ENCODE measurements around the gene SRGAP2C. TPM values are rescaled to one million over a fixed set of nuclear protein-coding genes. Genes with fewer than 3 reads are reported as not detected.
"Not testable (repeated sequence)": the region's sequence is repeated elsewhere in the genome, so short reads cannot be mapped to it uniquely, and the experiment has no call there.

The SRGAP2C gene
- total RNA-seq, 1 experiment from 2014 or later = 10.4 TPM

- DNase-seq (ENCODE audit: low spot score) = not testable (repeated sequence)
Measured at GRCh38 chr1:121186191-121186590, 1.4 kb downstream of the SRGAP2C start.

GRCh38 chr1:121187914-121188313 is 3.1 kb downstream of the SRGAP2C start:
- not testable (repeated sequence) for DNase-seq (ENCODE audit: low spot score)

- not testable (repeated sequence) for DNase-seq (ENCODE audit: low spot score)
Measured at GRCh38 chr1:121192512-121192911, 7.7 kb downstream of the SRGAP2C start.

- DNase-seq (ENCODE audit: low spot score) = not testable (repeated sequence)
Measured at GRCh38 chr1:121197095-121197882, 12.5 kb downstream of the SRGAP2C start.

GRCh38 chr1:121199763-121200162 is 15.0 kb downstream of the SRGAP2C start:
- DNase-seq (ENCODE audit: low spot score) = not testable (repeated sequence)

- not testable (repeated sequence) for DNase-seq (ENCODE audit: low spot score)
Measured at GRCh38 chr1:121200232-121200631, 15.5 kb downstream of the SRGAP2C start.

- not testable (repeated sequence) for DNase-seq (ENCODE audit: low spot score)
Measured at GRCh38 chr1:121200985-121201981, 16.5 kb downstream of the SRGAP2C start.

GRCh38 chr1:121202986-121203385 is 18.2 kb downstream of the SRGAP2C start:
- DNase-seq (ENCODE audit: low spot score) = not testable (repeated sequence)

GRCh38 chr1:121205786-121206711 is 21.3 kb downstream of the SRGAP2C start:
- not testable (repeated sequence) for DNase-seq (ENCODE audit: low spot score)

- DNase-seq (ENCODE audit: low spot score) = not testable (repeated sequence)
Measured at GRCh38 chr1:121207328-121207727, 22.6 kb downstream of the SRGAP2C start.

GRCh38 chr1:121208375-121208774 is 23.6 kb downstream of the SRGAP2C start:
- not testable (repeated sequence) for DNase-seq (ENCODE audit: low spot score)

- DNase-seq (ENCODE audit: low spot score) = not testable (repeated sequence)
Measured at GRCh38 chr1:121210778-121211177, 26.0 kb downstream of the SRGAP2C start.

GRCh38 chr1:121213491-121213890 is 28.7 kb downstream of the SRGAP2C start:
- not testable (repeated sequence) for DNase-seq (ENCODE audit: low spot score)

GRCh38 chr1:121214544-121215156 is 29.9 kb downstream of the SRGAP2C start:
- DNase-seq (ENCODE audit: low spot score) = not testable (repeated sequence)

GRCh38 chr1:121215699-121216417 is 31.1 kb downstream of the SRGAP2C start:
- not testable (repeated sequence) for DNase-seq (ENCODE audit: low spot score)

GRCh38 chr1:121216676-121217075 is 31.9 kb downstream of the SRGAP2C start:
- not testable (repeated sequence) for DNase-seq (ENCODE audit: low spot score)

- not testable (repeated sequence) for DNase-seq (ENCODE audit: low spot score)
Measured at GRCh38 chr1:121221770-121222169, 37.0 kb downstream of the SRGAP2C start.

- not testable (repeated sequence) for DNase-seq (ENCODE audit: low spot score)
Measured at GRCh38 chr1:121224714-121225113, 39.9 kb downstream of the SRGAP2C start.

GRCh38 chr1:121226295-121226904 is 41.6 kb downstream of the SRGAP2C start:
- DNase-seq (ENCODE audit: low spot score) = not testable (repeated sequence)
